Stimulated activated CD8-positive, alpha-beta memory T cell treated with anti-CD3 and anti-CD28 coated beads, Interleukin-15, amount 100 ng/mL, for 1 hour (primary cell): ENCODE measurements around the gene MVK.

Experiments used
- DNase-seq: peaks from one replicate; pipeline ENCODE4 v3.0.0-alpha.2; 2020; ENCODE audit warnings: low read depth

MVK gene

DNA sequence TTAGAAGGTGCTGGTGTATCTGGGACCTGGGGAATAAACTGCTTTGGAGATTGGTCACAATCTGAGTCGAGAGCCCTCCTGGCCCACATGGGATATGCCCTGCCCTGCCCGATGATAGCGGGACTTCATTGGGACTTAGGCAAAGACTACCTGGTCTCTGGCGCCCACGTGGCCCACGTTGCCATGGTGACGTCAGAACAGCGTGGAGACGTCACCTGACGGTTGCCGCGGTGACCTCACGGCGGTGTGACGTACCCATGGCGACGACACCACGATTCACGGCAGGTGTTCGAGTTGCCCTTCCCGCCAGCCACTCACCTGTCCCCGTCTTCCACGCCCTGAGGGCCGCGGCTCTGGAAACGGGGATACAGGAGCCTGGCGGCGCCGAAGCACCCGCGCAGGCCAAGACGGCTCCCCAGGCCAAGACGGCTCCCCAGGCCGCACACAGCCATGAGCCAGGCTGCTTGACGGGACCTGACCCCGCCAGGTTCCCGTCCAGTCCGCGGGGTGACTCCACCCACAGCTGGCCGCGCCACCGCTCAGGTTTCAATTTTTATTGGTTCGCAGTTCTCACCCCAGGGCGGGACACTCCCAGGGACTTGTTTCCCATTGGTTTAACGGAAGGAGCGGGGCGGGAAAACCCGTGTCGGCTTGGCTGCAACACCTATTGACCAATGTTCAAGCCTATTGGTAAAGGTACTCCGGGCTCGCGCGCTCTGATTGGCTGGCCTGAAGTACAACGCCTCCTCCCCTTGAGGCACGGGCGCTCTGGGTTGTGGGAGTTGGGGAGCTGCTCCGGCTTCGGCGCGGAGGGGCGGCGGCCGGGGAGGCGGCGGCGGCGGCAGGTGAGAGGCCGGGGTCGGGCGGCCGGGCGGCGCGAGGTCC is at the start of gene MVK, which contains the start of gene MMAB:
Gene MVK (plus strand): TSS at position 766 of the 885 bp plus-strand sequence. CDS start 1,029 bp downstream, outside the sequence.
Gene MMAB (minus strand): TSS at position 476 of the 885 bp plus-strand sequence. CDS start 24 bp downstream, at position 452.
- DNase-seq: peak; percentile 95

- no peak for DNase-seq
Observed at GRCh38 chr12:109524466-109525278, 48.9 kb upstream of the MVK start.

DNA sequence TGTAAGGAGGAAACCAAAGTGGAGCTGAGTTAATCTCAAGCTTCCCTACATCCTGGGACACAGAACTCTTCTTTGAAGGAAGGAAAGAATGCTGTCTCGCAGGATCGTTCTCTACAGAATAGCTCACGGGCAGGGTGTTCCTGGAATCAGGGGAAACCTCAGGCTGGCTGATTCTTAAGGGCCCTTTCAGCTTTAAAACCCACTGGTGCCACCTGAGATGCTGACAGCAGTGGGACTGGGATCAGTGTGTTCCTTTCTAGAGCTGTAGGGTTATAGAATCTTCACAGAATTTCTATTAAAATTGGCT is 48.4 kb upstream of the MVK start:
- no peak for DNase-seq

- no peak for DNase-seq
Observed at GRCh38 chr12:109527489-109528123, 46.0 kb upstream of the MVK start.

DNA sequence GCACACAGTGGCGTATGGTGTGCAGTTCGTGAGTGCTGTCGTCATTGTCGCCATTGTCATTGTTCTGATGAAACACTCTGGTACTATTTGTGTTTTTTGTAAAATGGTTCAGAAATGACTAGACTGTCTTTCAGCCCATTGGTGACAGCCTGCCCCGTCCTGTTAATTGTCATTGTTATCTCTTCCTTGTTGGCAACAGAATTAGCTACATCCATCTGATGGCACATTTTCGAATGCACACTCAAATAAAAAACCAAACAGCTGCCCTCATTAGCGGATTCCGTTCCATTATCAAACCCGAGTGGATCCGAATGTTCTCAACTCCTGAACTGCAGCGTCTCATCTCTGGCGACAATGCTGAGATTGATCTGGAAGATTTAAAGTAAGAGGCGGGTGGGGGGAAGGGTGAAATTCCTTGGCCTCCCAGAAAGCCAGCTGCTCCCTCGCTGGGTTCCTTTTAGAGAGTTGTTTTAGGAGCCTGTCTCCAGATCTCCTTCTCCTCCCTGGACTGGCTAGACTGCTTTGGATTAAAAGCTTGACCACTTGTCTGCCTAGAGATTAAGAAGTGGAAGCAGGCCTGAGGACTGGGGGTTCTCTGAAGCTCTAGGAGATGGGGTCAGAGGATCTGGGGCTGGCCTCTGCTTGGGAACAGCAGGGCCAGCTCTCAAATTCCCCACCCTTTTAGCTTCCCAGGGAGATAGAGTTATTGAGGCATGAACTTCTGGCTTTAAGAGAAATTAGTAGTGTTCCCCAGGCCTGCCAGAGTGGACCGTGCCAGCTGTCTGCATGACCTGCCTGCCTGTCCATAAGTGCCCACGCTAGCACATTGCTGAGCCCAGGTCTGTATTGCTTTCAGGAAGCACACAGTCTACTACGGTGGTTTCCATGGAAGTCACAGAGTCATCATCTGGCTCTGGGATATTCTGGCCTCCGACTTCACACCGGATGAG is 43.6 kb upstream of the MVK start:
- DNase-seq: no peak

GRCh38 chr12:109531411-109531810 is 42.2 kb upstream of the MVK start:
- no peak for DNase-seq

- no peak for DNase-seq
Observed at GRCh38 chr12:109532721-109533486, 40.7 kb upstream of the MVK start.

GRCh38 chr12:109533487-109533740 is 40.2 kb upstream of the MVK start:
- DNase-seq: no peak

DNA sequence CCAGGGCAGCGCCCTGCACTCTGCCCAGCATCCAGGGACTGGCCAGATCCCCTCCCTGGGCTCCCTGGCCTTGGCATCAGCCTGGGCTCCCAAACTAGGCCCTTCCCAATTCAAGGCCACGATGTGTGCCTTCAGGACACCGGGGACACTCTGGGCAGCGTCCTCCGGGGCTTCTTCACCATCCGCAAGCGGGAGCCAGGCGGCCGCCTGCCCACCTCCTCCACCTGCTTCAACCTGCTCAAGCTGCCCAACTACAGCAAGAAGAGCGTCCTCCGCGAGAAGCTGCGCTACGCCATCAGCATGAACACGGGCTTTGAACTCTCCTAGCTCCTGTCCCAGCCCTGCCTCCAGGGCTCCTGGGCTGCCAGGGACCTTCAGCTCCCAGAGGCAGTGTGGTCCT is 39.1 kb upstream of the MVK start:
- DNase-seq: no peak

DNA sequence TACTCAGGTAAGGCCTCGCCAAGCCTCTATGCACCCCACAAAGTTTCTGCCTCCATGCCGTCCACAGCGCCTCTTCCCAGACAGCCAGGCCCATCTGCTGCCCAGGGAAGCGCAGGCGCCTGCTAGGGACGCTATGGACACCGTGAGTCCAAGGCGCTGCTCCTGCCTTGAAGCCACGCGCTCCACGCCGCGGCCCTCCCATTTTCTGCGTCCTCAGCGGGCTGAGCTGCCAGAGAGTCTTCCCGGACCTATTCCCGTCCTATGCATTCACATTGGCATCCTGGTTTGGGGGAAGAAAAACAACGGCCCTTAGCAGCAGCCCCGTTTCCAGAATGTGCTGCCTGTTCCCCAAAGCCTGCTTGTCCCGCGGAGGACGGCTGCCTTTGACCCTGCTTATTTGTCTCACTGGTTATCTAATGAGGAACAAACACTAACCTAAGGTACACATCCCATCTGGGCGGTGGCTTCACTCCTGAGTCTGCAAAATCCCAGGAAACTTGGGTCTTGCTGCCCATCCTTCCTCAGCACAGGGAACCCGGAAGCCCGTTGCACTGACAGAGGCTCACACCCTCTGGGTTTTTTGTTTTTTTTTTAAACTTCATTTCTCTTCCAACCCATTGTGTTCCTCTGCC is 38.2 kb upstream of the MVK start:
- no peak for DNase-seq

GRCh38 chr12:109535863-109536250 is 37.7 kb upstream of the MVK start:
- no peak for DNase-seq

DNA sequence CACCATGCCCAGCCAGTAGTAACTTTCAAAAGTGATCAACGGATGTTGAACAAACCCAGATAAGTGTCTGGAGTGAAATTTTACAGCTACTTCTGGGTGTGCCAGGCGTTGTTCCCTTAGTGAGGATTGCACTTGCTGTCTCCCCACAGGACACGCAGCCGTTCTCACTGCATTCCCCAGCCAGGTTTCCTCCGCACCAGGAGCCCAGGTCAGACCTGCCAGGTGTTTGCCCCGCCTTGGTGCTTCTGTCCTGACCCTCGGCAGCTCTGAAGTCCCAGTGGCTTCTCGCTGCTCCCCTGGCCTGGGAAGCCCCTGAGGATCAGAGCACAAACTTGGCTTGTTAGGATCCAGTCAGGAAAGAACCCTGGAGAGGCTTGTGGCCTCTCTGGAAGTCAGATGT is 36.5 kb upstream of the MVK start:
- DNase-seq: no peak

- DNase-seq: no peak
Observed at GRCh38 chr12:109538191-109538863, 35.3 kb upstream of the MVK start.

DNA sequence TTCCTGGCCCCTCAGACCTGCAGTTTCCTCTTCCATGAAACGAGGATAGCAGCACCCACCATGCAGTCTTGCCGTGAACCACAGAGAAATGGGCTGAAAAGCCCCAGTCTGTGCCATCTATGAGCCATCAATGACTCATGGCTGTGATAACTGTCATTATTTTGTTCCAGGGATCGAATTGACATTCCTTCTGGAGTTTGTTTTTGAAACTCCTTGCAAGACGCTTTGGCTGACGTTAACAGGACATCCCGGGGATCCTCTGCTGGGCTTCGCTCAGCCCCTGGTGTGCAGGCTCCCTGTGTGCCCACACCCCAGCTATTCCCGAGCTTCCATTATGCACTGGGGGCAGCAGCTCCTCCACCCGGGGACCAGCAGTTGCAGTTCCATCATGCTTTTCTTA is 34.1 kb upstream of the MVK start:
- no peak for DNase-seq

- DNase-seq: no peak
Observed at GRCh38 chr12:109540526-109541412, 32.8 kb upstream of the MVK start.

GRCh38 chr12:109541413-109541726 is 32.2 kb upstream of the MVK start:
- DNase-seq: no peak

DNA sequence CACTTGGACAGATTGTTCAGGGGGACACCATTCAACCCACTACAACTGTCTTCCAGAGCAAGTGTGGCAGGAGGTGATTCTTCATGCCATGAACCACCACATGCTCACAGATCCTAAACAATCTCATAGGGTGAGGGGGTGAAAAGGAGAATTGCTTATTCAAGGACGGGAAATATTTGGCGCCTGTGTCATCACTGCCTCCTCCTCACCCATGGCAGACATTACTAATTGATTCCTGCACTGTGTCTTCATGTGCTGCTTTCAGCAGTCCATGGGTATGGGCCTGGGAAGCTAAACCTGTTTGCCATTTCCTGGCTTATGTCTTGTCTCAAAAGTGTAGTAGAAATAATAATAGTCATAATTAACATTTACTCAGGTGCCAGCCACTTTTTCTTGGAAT is 31.6 kb upstream of the MVK start:
- no peak for DNase-seq

GRCh38 chr12:109542876-109543275 is 30.7 kb upstream of the MVK start:
- no peak for DNase-seq

DNA sequence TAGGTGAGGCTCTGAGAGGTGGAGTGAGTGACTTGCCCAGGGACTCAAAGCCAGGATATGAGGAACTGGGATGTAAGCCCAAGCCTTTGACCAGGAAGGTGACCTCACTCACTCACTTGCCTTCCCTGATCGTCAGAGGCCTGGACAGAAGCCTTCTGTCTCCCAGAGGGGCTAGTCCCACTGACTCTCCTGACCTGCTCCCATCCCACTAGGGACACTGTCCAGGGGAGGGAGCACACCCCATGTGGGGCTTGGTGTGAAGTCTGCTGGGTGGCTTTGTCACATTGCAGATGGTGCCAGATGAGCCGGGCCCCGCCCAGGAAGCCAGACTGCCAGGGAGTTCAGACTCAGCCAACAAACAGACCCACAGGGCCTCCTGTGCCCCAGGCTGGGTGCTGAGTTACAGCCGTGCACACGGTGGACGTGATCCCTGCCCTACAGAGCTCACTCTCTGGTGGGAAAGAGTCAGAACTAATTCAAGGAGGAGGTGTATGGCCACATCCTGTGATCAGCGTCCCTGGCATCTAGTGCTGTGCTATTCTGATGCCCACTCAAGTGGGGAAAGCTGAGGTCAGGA is 28.6 kb upstream of the MVK start:
- DNase-seq: no peak
